ENCODE results near the gene PRPF6.

DNA sequence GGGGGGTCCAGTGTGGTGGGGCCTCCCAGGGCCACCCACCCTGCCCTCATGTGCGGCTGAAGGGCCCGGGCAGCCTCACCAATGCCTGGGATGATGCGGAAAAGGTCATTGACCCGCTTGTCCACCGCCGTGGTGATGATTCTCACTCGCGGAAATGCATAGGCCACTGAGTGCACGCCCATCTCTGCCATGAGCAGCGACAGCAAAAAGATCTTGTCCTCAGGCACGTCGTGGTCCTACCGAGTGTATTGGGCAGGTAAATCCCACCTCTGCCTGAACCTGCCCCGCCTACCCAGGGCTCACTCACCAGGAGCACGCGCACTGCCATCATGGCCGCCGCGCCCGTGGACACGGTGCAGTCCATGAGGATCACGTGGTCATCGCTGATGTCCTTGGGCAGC lies 40.9 kb upstream of the PRPF6 start:
- TF ChIP-seq, protein P1, sequence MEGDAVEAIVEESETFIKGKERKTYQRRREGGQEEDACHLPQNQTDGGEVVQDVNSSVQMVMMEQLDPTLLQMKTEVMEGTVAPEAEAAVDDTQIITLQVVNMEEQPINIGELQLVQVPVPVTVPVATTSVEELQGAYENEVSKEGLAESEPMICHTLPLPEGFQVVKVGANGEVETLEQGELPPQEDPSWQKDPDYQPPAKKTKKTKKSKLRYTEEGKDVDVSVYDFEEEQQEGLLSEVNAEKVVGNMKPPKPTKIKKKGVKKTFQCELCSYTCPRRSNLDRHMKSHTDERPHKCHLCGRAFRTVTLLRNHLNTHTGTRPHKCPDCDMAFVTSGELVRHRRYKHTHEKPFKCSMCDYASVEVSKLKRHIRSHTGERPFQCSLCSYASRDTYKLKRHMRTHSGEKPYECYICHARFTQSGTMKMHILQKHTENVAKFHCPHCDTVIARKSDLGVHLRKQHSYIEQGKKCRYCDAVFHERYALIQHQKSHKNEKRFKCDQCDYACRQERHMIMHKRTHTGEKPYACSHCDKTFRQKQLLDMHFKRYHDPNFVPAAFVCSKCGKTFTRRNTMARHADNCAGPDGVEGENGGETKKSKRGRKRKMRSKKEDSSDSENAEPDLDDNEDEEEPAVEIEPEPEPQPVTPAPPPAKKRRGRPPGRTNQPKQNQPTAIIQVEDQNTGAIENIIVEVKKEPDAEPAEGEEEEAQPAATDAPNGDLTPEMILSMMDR (IDR thresholded peaks at IDR 0.05) = no peak
- TF ChIP-seq POLR2A (IDR thresholded peaks at IDR 0.05) = no peak

Measured in esophagus squamous epithelium (tissue), 4 donors.